Caco-2 (cell line): ENCODE measurements around the gene CDAN1. TPM values are rescaled to one million over a fixed set of nuclear protein-coding genes. Genes with fewer than 3 reads are reported as not detected.
A peak's percentile ranks its signal among the peaks of the same experiment; 100 is the strongest.

Experiments
- BruUV-seq: library from RNA; stranded (reverse); fragments of 400-500 nt; replicated peaks from 2 replicates; lab custom pipeline; 2021; lab: Mats Ljungman, UMichigan
- CTCF ChIA-PET: fragments of 300-600 bp; sonication (Branson Sonifier 250); formaldehyde crosslinking; loops from one replicate; lab custom pipeline; 2022; ENCODE audit warnings: antibody characterized with exemption; lab: Charles Lee
- POLR2A ChIA-PET: fragments of 300-600 bp; sonication (Branson Sonifier 250); formaldehyde crosslinking; loops from one replicate; lab custom pipeline; 2022; ENCODE audit warnings: antibody characterized with exemption; lab: Charles Lee
- DNase-seq, 2 experiments: peaks; one replicate each; pipeline versions ENCODE4 v3.0.0 to v3.0.0-alpha.2; 2020 to 2022
- H3K27me3 ChIP-seq: replicated peaks from 2 replicates; pipeline ENCODE4 v1.6.0; 2011; ENCODE audit warnings: low read length; ENCODE audit not compliant: control insufficient read depth, insufficient read depth
- H3K36me3 ChIP-seq: 2 replicates; pipeline ENCODE4 v1.5.1; 2011; ENCODE audit warnings: low read length; ENCODE audit not compliant: control insufficient read depth, insufficient read depth
- H3K4me1 ChIP-seq: fragments of 250-450 bp; sonication (Bioruptor Pico); 2 replicates; pipeline ENCODE4 v1.5.1; 2020; ENCODE audit warnings: mild to moderate bottlenecking
- H3K4me3 ChIP-seq: 2 replicates; pipeline ENCODE4 v1.5.1; 2011; ENCODE audit warnings: low read depth, mild to moderate bottlenecking, control low read depth, low read length
- H3K9me3 ChIP-seq: fragments of 250-450 bp; sonication (Bioruptor Pico); 2 replicates; pipeline ENCODE4 v1.5.1; 2020; ENCODE audit warnings: mild to moderate bottlenecking, moderate library complexity
- H3K27ac Mint-ChIP-seq: one replicate; pipeline ENCODE4 v1.8.0; 2022; ENCODE audit warnings: mixed read lengths; ENCODE audit not compliant: unreplicated experiment
- H3K27me3 Mint-ChIP-seq: one replicate; pipeline ENCODE4 v1.8.0; 2022; ENCODE audit warnings: mixed read lengths; ENCODE audit not compliant: insufficient read depth, unreplicated experiment
- H3K36me3 Mint-ChIP-seq: one replicate; pipeline ENCODE4 v1.8.0; 2022; ENCODE audit warnings: mild to moderate bottlenecking, mixed read lengths; ENCODE audit not compliant: insufficient read depth, unreplicated experiment
- H3K4me1 Mint-ChIP-seq: one replicate; pipeline ENCODE4 v1.8.0; 2022; ENCODE audit warnings: low read depth, mixed read lengths; ENCODE audit not compliant: unreplicated experiment
- H3K4me3 Mint-ChIP-seq: one replicate; pipeline ENCODE4 v1.8.0; 2022; ENCODE audit warnings: mild to moderate bottlenecking, moderate library complexity, mixed read lengths; ENCODE audit not compliant: unreplicated experiment
- H3K9me3 Mint-ChIP-seq: one replicate; pipeline ENCODE4 v1.8.0; 2022; ENCODE audit warnings: mixed read lengths; ENCODE audit not compliant: unreplicated experiment
- CTCF ChIP-seq, 2 experiments: fragments of 200-600 bp in 1 of 2; IDR thresholded peaks; 1 replicate in 1 of 2; 2 replicates in 1 of 2; pipeline versions ENCODE4 v1.5.1 to v1.8.0; 2011 to 2022; ENCODE audit warnings: antibody characterized with exemption in 1 of 2, control low read depth in 1 of 2, inconsistent platforms in 1 of 2, low read depth in 1 of 2, low read length in 1 of 2, mild to moderate bottlenecking in 1 of 2, moderate library complexity in 1 of 2; ENCODE audit not compliant: insufficient read depth in 1 of 2, severe bottlenecking in 1 of 2, unreplicated experiment in 1 of 2
- intact Hi-C: fragments of 100-400 bp; cut with micrococcal nuclease; formaldehyde crosslinking; loops from one replicate; pipeline ENCODE4 v1.10.0; 2022; ENCODE audit not compliant: unreplicated experiment
- total RNA-seq: library from RNA; stranded (reverse); gene quantifications from 2 replicates; pipeline ENCODE4 v1.2.3, GENCODE V29; 2022

Gene CDAN1
- total RNA-seq, 1 experiment from 2014 or later: 29.4 TPM

- H3K4me3 ChIP-seq: no peak overlapping the region
- Mint-ChIP-seq H3K4me3 (no peak overlapping the region), H3K27ac (no peak overlapping the region), H3K9me3 (no peaks in the 10 kb centered on the region), H3K27me3 (no peaks in the 10 kb centered on the region), H3K4me1 (peaks cover under 1% of the 10 kb centered on the region), H3K36me3 (peaks cover 46% of the 10 kb centered on the region)
- H3K9me3 ChIP-seq: no peaks in the 10 kb centered on the region
- H3K4me1 ChIP-seq: no peaks in the 10 kb centered on the region
- no TSS peak for BruUV-seq
- TF ChIP-seq CTCF (IDR thresholded peaks at IDR 0.05; ENCODE audit: insufficient read depth in 1 of 2, low read depth in 1 of 2, low read length in 1 of 2, severe bottlenecking in 1 of 2, unreplicated experiment in 1 of 2): no peak
- no peak for DNase-seq
- POLR2A ChIA-PET: no interaction called here
- peaks cover 2% of the 10 kb centered on the region for H3K36me3 ChIP-seq
- intact Hi-C loops: no loop called here
- no peaks in the 10 kb centered on the region for H3K27me3 ChIP-seq
- CTCF ChIA-PET: no interaction called here
Measured at GRCh38 chr15:42725331-42725903, 11.5 kb downstream of the CDAN1 start.

- ChIA-PET CTCF (no interaction called here), POLR2A (no interaction called here)
Measured at GRCh38 chr15:42724276-42724675, 12.7 kb downstream of the CDAN1 start.

DNA sequence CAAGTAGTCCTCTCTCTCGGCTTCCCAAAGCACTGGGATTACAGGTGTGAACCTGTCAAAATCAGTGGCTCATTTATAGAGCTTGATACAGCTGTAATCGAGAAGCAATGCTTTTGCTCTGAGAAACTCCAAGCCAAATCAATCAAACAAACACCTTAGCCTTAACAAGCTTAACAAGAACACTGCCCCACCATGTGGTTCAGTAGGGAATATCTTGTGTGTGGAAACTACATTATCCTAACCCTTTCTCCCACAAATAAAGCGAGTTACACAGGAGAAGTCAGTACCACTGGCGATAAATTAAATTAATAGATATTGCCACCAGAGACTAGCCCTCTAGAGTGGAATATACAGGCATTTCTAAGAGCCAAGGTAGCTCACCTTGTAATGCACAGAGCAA, 13.9 kb downstream of the CDAN1 start:
- POLR2A ChIA-PET: no interaction called here
- peaks cover 7% of the 10 kb centered on the region for H3K4me1 Mint-ChIP-seq
- Histone ChIP-seq H3K27me3 (no peaks in the 10 kb centered on the region), H3K9me3 (no peaks in the 10 kb centered on the region), H3K4me3 (no peak overlapping the region), H3K4me1 (no peaks in the 10 kb centered on the region), H3K36me3 (no peaks in the 10 kb centered on the region; the same call in 1 of the 2 replicates)
- peaks cover 39% of the 10 kb centered on the region for H3K36me3 Mint-ChIP-seq
- peak in 1 of 2 experiments; percentile 31 for TF ChIP-seq CTCF (IDR thresholded peaks at IDR 0.05; ENCODE audit: insufficient read depth in 1 of 2, low read depth in 1 of 2, low read length in 1 of 2, severe bottlenecking in 1 of 2, unreplicated experiment in 1 of 2)
- H3K27me3 Mint-ChIP-seq: no peaks in the 10 kb centered on the region
- H3K9me3 Mint-ChIP-seq: no peaks in the 10 kb centered on the region
- H3K4me3 Mint-ChIP-seq: no peak overlapping the region
- intact Hi-C loops: loop anchor here (1.0 kb wide), 1 partner anchor 19 kb away; no protein-coding TSS in a partner anchor
- no peak for DNase-seq
- CTCF ChIA-PET: interaction anchor here (0.8 to 1.1 kb wide), 4 partner anchors 15 to 203 kb away, joined by 3 to 6 read pairs (median 4); no protein-coding TSS in a partner anchor
- BruUV-seq: no TSS peak
- no peak overlapping the region for H3K27ac Mint-ChIP-seq

More at GRCh38 chr15:42724276-42724675, 12.7 kb downstream of the CDAN1 start:
- BruUV-seq: no TSS peak
- Mint-ChIP-seq H3K9me3 (no peaks in the 10 kb centered on the region), H3K27ac (no peak overlapping the region), H3K4me3 (no peak overlapping the region), H3K27me3 (no peaks in the 10 kb centered on the region), H3K36me3 (peaks cover 47% of the 10 kb centered on the region), H3K4me1 (peaks cover 7% of the 10 kb centered on the region)
- no peaks in the 10 kb centered on the region for H3K4me1 ChIP-seq
- no peak for TF ChIP-seq CTCF (IDR thresholded peaks at IDR 0.05; ENCODE audit: insufficient read depth in 1 of 2, low read depth in 1 of 2, low read length in 1 of 2, severe bottlenecking in 1 of 2, unreplicated experiment in 1 of 2)
- no peaks in the 10 kb centered on the region for H3K27me3 ChIP-seq
- H3K4me3 ChIP-seq: no peak overlapping the region
- no peaks in the 10 kb centered on the region; the same call in none of the 2 replicates for H3K36me3 ChIP-seq
- no peak for DNase-seq
- no peaks in the 10 kb centered on the region for H3K9me3 ChIP-seq
- intact Hi-C loops: no loop called here
